Neural crest cell (in vitro differentiated cells): Measurements from ENCODE around the gene THUMPD1. TPM values are rescaled to one million over a fixed set of nuclear protein-coding genes. Genes with fewer than 3 reads are reported as not detected.
"Not testable (repeated sequence)": the region's sequence is repeated elsewhere in the genome, so short reads cannot be mapped to it uniquely, and the experiment has no call there.

Source experiments
- DNase-seq: peaks from one replicate; pipeline ENCODE4 v3.0.0; 2021; ENCODE audit warnings: low read depth, mixed read lengths, low spot score
- H3K27ac Mint-ChIP-seq: one replicate; pipeline ENCODE4 v1.8.0; 2021; ENCODE audit warnings: mild to moderate bottlenecking, mixed read lengths; ENCODE audit not compliant: unreplicated experiment
- H3K27me3 Mint-ChIP-seq: 2 replicates; pipeline ENCODE4 v1.8.0; 2021; ENCODE audit warnings: low read depth, mild to moderate bottlenecking, mixed read lengths
- H3K36me3 Mint-ChIP-seq: 2 replicates; pipeline ENCODE4 v1.8.0; 2021; ENCODE audit warnings: low read depth, mild to moderate bottlenecking, mixed read lengths
- H3K4me1 Mint-ChIP-seq: 2 replicates; pipeline ENCODE4 v1.8.0; 2021; ENCODE audit warnings: mixed read lengths
- H3K4me3 Mint-ChIP-seq: one replicate; pipeline ENCODE4 v1.8.0; 2021; ENCODE audit warnings: mild to moderate bottlenecking, mixed read lengths
- H3K9me3 Mint-ChIP-seq: 2 replicates; pipeline ENCODE4 v1.8.0; 2021; ENCODE audit warnings: mixed read lengths
- CTCF ChIP-seq: fragments of 200-600 bp; sonication (generic); conservative IDR thresholded peaks from 2 replicates; pipeline ENCODE4 v1.5.0; 2021; ENCODE audit warnings: antibody characterized with exemption, mild to moderate bottlenecking
- total RNA-seq: library from RNA; stranded (reverse); gene quantifications from 2 replicates; pipeline ENCODE4 v1.2.1, GENCODE V29; 2021

The THUMPD1 gene
- total RNA-seq, 1 donor from 2014 or later: 41.5 TPM

GRCh38 chr16:20766294-20766693 is 24.7 kb upstream of the THUMPD1 start:
- TF ChIP-seq CTCF: no peak
- Mint-ChIP-seq H3K4me1 (peaks cover 6% of the 10 kb centered on the region), H3K9me3 (peaks cover 4% of the 10 kb centered on the region), H3K36me3 (no peaks in the 10 kb centered on the region), H3K4me3 (no peak overlapping the region), H3K27me3 (peaks cover 13% of the 10 kb centered on the region), H3K27ac (no peak overlapping the region)
- DNase-seq: no peak

- Mint-ChIP-seq H3K4me1 (peaks cover 6% of the 10 kb centered on the region), H3K27ac (no peak overlapping the region), H3K27me3 (peaks cover 14% of the 10 kb centered on the region), H3K9me3 (peaks cover 5% of the 10 kb centered on the region), H3K4me3 (no peak overlapping the region), H3K36me3 (no peaks in the 10 kb centered on the region)
- no peak for DNase-seq
- no peak for TF ChIP-seq CTCF
Measured at GRCh38 chr16:20765732-20766131, 24.1 kb upstream of the THUMPD1 start.

GRCh38 chr16:20764448-20764847 is 22.8 kb upstream of the THUMPD1 start:
- not testable (repeated sequence) for H3K4me1 Mint-ChIP-seq, H3K4me3 Mint-ChIP-seq, H3K27ac Mint-ChIP-seq

GRCh38 chr16:20763461-20764232 is 22.0 kb upstream of the THUMPD1 start, which contains the start of gene ACSM3:
Gene ACSM3 (plus strand): TSS chr16:20764014. CDS start chr16:20770035, 6,021 bp downstream.
- no peak for DNase-seq
- Mint-ChIP-seq H3K9me3 (peaks cover 5% of the 10 kb centered on the region), H3K4me3 (peak within 1 kb of the TSS; percentile 68), H3K36me3 (no peaks in the 10 kb centered on the region), H3K27me3 (peaks cover 14% of the 10 kb centered on the region), H3K27ac (peak within 1 kb of the TSS; percentile 8), H3K4me1 (peaks cover 6% of the 10 kb centered on the region)
- no peak for TF ChIP-seq CTCF

More at GRCh38 chr16:20764448-20764847, 22.8 kb upstream of the THUMPD1 start:
- H3K36me3 Mint-ChIP-seq, H3K9me3 Mint-ChIP-seq, DNase-seq: not testable (repeated sequence)
- peaks cover 14% of the 10 kb centered on the region for H3K27me3 Mint-ChIP-seq

- no peak for DNase-seq
- no peak overlapping the region for H3K4me3 Mint-ChIP-seq
- H3K36me3 Mint-ChIP-seq: no peaks in the 10 kb centered on the region
- H3K4me1 Mint-ChIP-seq: peaks cover 6% of the 10 kb centered on the region
- peaks cover 17% of the 10 kb centered on the region for H3K27me3 Mint-ChIP-seq
- peaks cover 5% of the 10 kb centered on the region for H3K9me3 Mint-ChIP-seq
- no peak for TF ChIP-seq CTCF
- H3K27ac Mint-ChIP-seq: no peak overlapping the region
Measured at GRCh38 chr16:20762404-20763123, 20.9 kb upstream of the THUMPD1 start.

GRCh38 chr16:20761175-20761574 is 19.6 kb upstream of the THUMPD1 start:
- Mint-ChIP-seq H3K4me1 (peaks cover 6% of the 10 kb centered on the region), H3K27me3 (peaks cover 17% of the 10 kb centered on the region), H3K4me3 (no peak overlapping the region), H3K27ac (no peak overlapping the region), H3K36me3 (no peaks in the 10 kb centered on the region), H3K9me3 (peaks cover 5% of the 10 kb centered on the region)
- no peak for DNase-seq
- TF ChIP-seq CTCF: no peak
